Astrocyte (in vitro differentiated cells and primary cell): Measurements from ENCODE around the gene PRKX. TPM values are rescaled to one million over a fixed set of nuclear protein-coding genes. Genes with fewer than 3 reads are reported as not detected.
A peak's percentile ranks its signal among the peaks of the same experiment; 100 is the strongest.
"Not testable (repeated sequence)": the region's sequence is repeated elsewhere in the genome, so short reads cannot be mapped to it uniquely, and the experiment has no call there.

Source experiments
- DNase-seq: peaks from one replicate; pipeline ENCODE4 v3.0.0-alpha.2; 2010; ENCODE audit warnings: low read depth
- FAIRE-seq: peaks from 2 replicates; lab custom pipeline; 2011; peaks lifted over from hg19 to GRCh38; lab: Jason Lieb, UNC
- H2AFZ ChIP-seq: 2 replicates; pipeline ENCODE4 v1.6.0; 2012; ENCODE audit warnings: low read depth, low read length, inconsistent platforms
- H3K27ac ChIP-seq: 2 replicates; pipeline ENCODE4 v1.5.1; 2011; ENCODE audit warnings: low read depth, low read length, inconsistent platforms
- H3K27me3 ChIP-seq: 2 replicates; pipeline ENCODE4 v1.6.0; 2011; ENCODE audit warnings: low read length, inconsistent platforms; ENCODE audit not compliant: insufficient read depth
- H3K36me3 ChIP-seq: 2 replicates; pipeline ENCODE4 v1.5.1; 2011; ENCODE audit warnings: low read length, inconsistent platforms; ENCODE audit not compliant: insufficient read depth
- H3K4me1 ChIP-seq: 2 replicates; pipeline ENCODE4 v1.5.1; 2011; ENCODE audit warnings: low read length, inconsistent platforms; ENCODE audit not compliant: insufficient read depth
- H3K4me2 ChIP-seq: 2 replicates; pipeline ENCODE4 v1.6.0; 2012; ENCODE audit warnings: low read length, inconsistent platforms
- H3K4me3 ChIP-seq: 2 replicates; pipeline ENCODE4 v1.5.1; 2011; ENCODE audit warnings: low read depth, mild to moderate bottlenecking, low read length, inconsistent platforms; ENCODE audit not compliant: insufficient read depth
- H3K79me2 ChIP-seq: 2 replicates; pipeline ENCODE4 v1.6.0; 2012; ENCODE audit warnings: mild to moderate bottlenecking, low read length, inconsistent platforms; ENCODE audit not compliant: insufficient read depth
- H3K9ac ChIP-seq: 2 replicates; pipeline ENCODE4 v1.6.0; 2012; ENCODE audit warnings: mild to moderate bottlenecking, low read length, inconsistent platforms
- H3K9me3 ChIP-seq: 2 replicates; pipeline ENCODE4 v1.5.1; 2012; ENCODE audit warnings: low read depth, mild to moderate bottlenecking, low read length, inconsistent platforms; ENCODE audit not compliant: insufficient read depth
- H4K20me1 ChIP-seq: 2 replicates; pipeline ENCODE4 v1.6.0; 2012; ENCODE audit warnings: low read length, inconsistent platforms; ENCODE audit not compliant: insufficient read depth
- H3K27ac Mint-ChIP-seq: one replicate; pipeline ENCODE4 v1.8.0; 2021; ENCODE audit warnings: mild to moderate bottlenecking, mixed read lengths; ENCODE audit not compliant: unreplicated experiment
- H3K27me3 Mint-ChIP-seq: one replicate; pipeline ENCODE4 v1.8.0; 2021; ENCODE audit warnings: low read depth, mixed read lengths; ENCODE audit not compliant: unreplicated experiment
- H3K36me3 Mint-ChIP-seq: one replicate; pipeline ENCODE4 v1.8.0; 2021; ENCODE audit warnings: low read depth, mixed read lengths; ENCODE audit not compliant: unreplicated experiment
- H3K4me1 Mint-ChIP-seq: one replicate; pipeline ENCODE4 v1.8.0; 2021; ENCODE audit warnings: low read depth, mixed read lengths; ENCODE audit not compliant: unreplicated experiment
- H3K4me3 Mint-ChIP-seq: one replicate; pipeline ENCODE4 v1.8.0; 2021; ENCODE audit warnings: mild to moderate bottlenecking, moderate library complexity, mixed read lengths; ENCODE audit not compliant: unreplicated experiment
- H3K9me3 Mint-ChIP-seq: one replicate; pipeline ENCODE4 v1.8.0; 2021; ENCODE audit warnings: mild to moderate bottlenecking, mixed read lengths; ENCODE audit not compliant: unreplicated experiment
- EZH2 ChIP-seq: IDR thresholded peaks from 2 replicates; pipeline ENCODE4 v1.6.1; 2012; ENCODE audit warnings: mild to moderate bottlenecking, low read length, inconsistent platforms; ENCODE audit not compliant: insufficient read depth
- total RNA-seq: library from RNA; stranded (reverse); gene quantifications from 2 replicates; pipeline ENCODE4 v1.2.1, GENCODE V29; 2021
- TF ChIP-seq, protein P1 (sequence below): IDR thresholded peaks from 2 replicates; pipeline ENCODE4 v1.5.1; 2011; ENCODE audit warnings: low read depth, mild to moderate bottlenecking, inconsistent platforms, low read length, moderate library complexity; ENCODE audit not compliant: insufficient read depth

Gene PRKX
- total RNA-seq, 1 donor from 2014 or later: 27.3 TPM

DNA sequence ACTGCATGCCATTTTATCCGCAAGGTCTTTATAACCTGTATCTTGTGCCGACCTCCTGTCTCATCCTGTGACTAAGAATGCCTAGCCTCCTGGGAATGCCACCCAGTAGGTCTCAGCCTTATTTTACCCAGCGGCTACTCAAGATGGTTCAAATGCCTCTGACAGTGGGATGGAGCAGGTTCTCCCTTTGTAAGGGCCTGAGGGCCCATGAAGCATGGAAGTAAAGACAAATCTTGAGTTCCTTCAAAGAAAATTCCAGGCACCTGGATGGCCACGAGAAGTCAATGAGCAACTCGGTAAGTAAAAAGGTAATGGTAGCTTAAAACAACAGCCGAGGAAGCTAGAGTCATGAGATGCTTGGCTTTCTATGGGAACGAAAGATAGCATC, 19.6 kb upstream of the PRKX start:
- Histone ChIP-seq H3K4me3 (no peak overlapping the region), H3K27me3 (no peaks in the 10 kb centered on the region), H3K79me2 (no peaks in the 10 kb centered on the region), H3K4me2 (no peak overlapping the region), H3K4me1 (no peaks in the 10 kb centered on the region), H3K27ac (no peak overlapping the region), H2AFZ (no peak overlapping the region), H3K36me3 (no peaks in the 10 kb centered on the region), H4K20me1 (no peaks in the 10 kb centered on the region), H3K9ac (no peak overlapping the region), H3K9me3 (no peaks in the 10 kb centered on the region)
- TF ChIP-seq, protein P1, sequence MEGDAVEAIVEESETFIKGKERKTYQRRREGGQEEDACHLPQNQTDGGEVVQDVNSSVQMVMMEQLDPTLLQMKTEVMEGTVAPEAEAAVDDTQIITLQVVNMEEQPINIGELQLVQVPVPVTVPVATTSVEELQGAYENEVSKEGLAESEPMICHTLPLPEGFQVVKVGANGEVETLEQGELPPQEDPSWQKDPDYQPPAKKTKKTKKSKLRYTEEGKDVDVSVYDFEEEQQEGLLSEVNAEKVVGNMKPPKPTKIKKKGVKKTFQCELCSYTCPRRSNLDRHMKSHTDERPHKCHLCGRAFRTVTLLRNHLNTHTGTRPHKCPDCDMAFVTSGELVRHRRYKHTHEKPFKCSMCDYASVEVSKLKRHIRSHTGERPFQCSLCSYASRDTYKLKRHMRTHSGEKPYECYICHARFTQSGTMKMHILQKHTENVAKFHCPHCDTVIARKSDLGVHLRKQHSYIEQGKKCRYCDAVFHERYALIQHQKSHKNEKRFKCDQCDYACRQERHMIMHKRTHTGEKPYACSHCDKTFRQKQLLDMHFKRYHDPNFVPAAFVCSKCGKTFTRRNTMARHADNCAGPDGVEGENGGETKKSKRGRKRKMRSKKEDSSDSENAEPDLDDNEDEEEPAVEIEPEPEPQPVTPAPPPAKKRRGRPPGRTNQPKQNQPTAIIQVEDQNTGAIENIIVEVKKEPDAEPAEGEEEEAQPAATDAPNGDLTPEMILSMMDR: no peak
- TF ChIP-seq EZH2: no peak
- no peaks in the 10 kb centered on the region for H3K36me3 Mint-ChIP-seq
- FAIRE-seq (no peak), DNase-seq (no peak)
- no peaks in the 10 kb centered on the region for H3K9me3 Mint-ChIP-seq
- no peaks in the 10 kb centered on the region for H3K4me1 Mint-ChIP-seq
- no peak overlapping the region for H3K27ac Mint-ChIP-seq
- H3K27me3 Mint-ChIP-seq: no peaks in the 10 kb centered on the region
- H3K4me3 Mint-ChIP-seq: no peak overlapping the region

DNA sequence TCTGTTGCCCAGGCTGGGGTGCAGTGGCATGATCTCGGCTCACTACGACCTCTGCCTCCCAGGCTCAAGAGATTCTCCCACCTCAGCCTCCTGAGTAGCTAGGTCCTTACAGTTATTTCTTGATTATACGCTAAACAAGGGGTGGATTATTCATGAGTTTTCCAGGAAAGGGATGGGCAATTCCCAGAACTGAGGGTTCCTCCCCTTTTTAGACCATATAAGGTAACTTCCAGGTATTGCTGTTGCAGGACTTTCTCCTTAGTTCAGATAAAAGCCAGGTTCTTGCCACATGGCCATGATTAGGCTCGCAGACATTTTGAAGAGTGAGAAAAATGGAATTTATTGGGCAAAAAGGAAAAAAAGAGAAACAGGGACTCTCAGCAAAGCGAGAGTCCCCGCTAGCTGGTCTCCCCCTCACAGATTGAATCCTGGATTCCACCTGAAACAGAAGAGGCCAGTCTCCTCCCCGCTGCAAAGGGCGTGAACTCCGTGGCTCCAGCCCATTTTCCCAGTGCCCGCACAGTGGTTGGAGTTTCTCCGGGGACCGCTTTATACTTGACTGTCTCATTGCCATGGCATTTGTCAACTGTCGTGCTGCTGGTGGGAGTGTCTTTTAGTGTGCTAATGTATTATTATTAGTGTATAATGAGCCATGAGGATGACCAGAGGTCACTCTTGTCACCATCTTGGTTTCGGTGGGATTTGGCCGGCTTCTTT, 19.0 kb upstream of the PRKX start:
- not testable (repeated sequence) for H3K4me2 ChIP-seq, H3K4me3 ChIP-seq, H3K4me3 Mint-ChIP-seq, H3K27ac ChIP-seq, H3K36me3 Mint-ChIP-seq, H3K9ac ChIP-seq, DNase-seq, H3K27ac Mint-ChIP-seq, H2AFZ ChIP-seq, H4K20me1 ChIP-seq, H3K4me1 Mint-ChIP-seq, H3K4me1 ChIP-seq, H3K9me3 Mint-ChIP-seq, FAIRE-seq, H3K27me3 ChIP-seq, H3K36me3 ChIP-seq, H3K9me3 ChIP-seq, H3K27me3 Mint-ChIP-seq, H3K79me2 ChIP-seq

DNA sequence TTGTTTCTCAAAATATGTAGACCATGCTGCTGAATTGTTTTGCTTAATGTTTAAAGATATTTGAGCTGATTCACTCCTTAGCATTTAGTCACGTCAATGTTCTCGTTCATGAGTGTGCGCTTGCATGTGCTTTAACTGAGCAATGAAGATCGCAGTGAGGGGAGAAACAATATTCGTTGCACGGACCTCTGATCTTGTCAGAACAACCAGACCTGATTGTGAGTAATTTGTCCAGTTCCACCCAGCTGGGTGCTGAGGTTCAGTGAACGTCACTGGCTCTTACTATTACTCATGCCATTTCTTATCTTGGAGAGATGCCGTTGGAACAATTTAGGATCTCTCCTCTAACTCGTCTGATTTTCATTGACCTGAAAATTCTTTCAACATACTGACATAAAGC, 15.0 kb upstream of the PRKX start:
- H3K4me3 ChIP-seq: no peak overlapping the region
- H2AFZ ChIP-seq: no peak overlapping the region
- no peak overlapping the region for H3K4me2 ChIP-seq
- Mint-ChIP-seq H3K27me3 (no peaks in the 10 kb centered on the region), H3K27ac (no peak overlapping the region), H3K4me1 (no peaks in the 10 kb centered on the region), H3K9me3 (no peaks in the 10 kb centered on the region), H3K36me3 (no peaks in the 10 kb centered on the region), H3K4me3 (no peak overlapping the region)
- H3K9me3 ChIP-seq: no peaks in the 10 kb centered on the region
- TF ChIP-seq EZH2: no peak
- TF ChIP-seq, protein P1: no peak
- H3K9ac ChIP-seq: no peak overlapping the region
- DNase-seq (peak; percentile 34), FAIRE-seq (no peak)
- H3K4me1 ChIP-seq: no peaks in the 10 kb centered on the region
- no peak overlapping the region for H3K27ac ChIP-seq
- H3K36me3 ChIP-seq: no peaks in the 10 kb centered on the region
- no peaks in the 10 kb centered on the region for H3K27me3 ChIP-seq
- H4K20me1 ChIP-seq: no peaks in the 10 kb centered on the region
- no peaks in the 10 kb centered on the region for H3K79me2 ChIP-seq

DNA sequence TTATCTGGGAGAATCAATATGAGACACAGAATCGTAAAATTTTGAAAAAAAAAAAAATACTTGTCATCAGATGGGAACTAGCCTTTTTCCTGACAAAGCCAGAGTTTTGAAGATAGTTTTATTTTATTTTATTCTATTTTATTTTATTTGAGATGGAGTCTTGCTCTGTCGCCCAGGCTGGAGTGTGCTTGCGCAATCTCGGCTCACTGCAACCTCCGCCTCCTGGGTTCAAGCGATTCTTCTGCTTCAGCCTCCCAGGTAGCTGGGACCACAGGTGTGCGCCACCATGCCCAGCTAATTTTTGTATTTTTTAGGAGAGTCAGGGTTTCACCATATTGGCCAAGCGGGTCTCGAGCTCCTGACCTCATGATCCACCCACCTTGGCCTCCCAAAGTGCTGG, 10.0 kb upstream of the PRKX start:
- H3K9ac ChIP-seq, DNase-seq, H3K4me3 ChIP-seq, H4K20me1 ChIP-seq, H3K4me1 Mint-ChIP-seq, H3K9me3 ChIP-seq, H3K27me3 ChIP-seq, H3K79me2 ChIP-seq, H3K36me3 ChIP-seq, H3K9me3 Mint-ChIP-seq, H3K4me2 ChIP-seq, H3K27ac ChIP-seq, FAIRE-seq, H3K27ac Mint-ChIP-seq, H3K4me3 Mint-ChIP-seq, H2AFZ ChIP-seq, H3K27me3 Mint-ChIP-seq, H3K36me3 Mint-ChIP-seq, H3K4me1 ChIP-seq: not testable (repeated sequence)
